ENCODE measurements around the gene RNASE13. TPM values are rescaled to one million over a fixed set of nuclear protein-coding genes. Genes with fewer than 3 reads are reported as not detected.

The RNASE13 gene
- not detected in 2 replicates for total RNA-seq (2014; rRNA removed; shearing (Covaris generic); ENCODE audit: low replicate concordance)

GRCh38 chr14:21034707-21035106 lies at the start of gene RNASE13:
RNASE13 (minus strand) TSS chr14:21034807; CDS start chr14:21034288, 519 bp downstream.
- no peak for DNase-seq (ENCODE audit: low read depth)
- in situ Hi-C loops (cut with HindIII; ENCODE audit: low pct_unique_long_range_greater_than_20kb, low sequenced_read_pairs), result no loop called here

GRCh38 chr14:21084396-21084795 lies 49.8 kb upstream of the RNASE13 start:
- in situ Hi-C loops (cut with HindIII; ENCODE audit: low pct_unique_long_range_greater_than_20kb, low sequenced_read_pairs), result no loop called here
- DNase-seq (ENCODE audit: low read depth), result no peak

GRCh38 chr14:21083565-21084325 lies 49.1 kb upstream of the RNASE13 start:
- in situ Hi-C loops (cut with HindIII; ENCODE audit: low pct_unique_long_range_greater_than_20kb, low sequenced_read_pairs), result no loop called here
- no peak for DNase-seq (ENCODE audit: low read depth)

- no peak for DNase-seq (ENCODE audit: low read depth)
- in situ Hi-C loops (cut with HindIII; ENCODE audit: low pct_unique_long_range_greater_than_20kb, low sequenced_read_pairs), result no loop called here
Measured at GRCh38 chr14:21081521-21082142, 47.0 kb upstream of the RNASE13 start.

GRCh38 chr14:21078726-21079125 lies 44.1 kb upstream of the RNASE13 start:
- in situ Hi-C loops (cut with HindIII; ENCODE audit: low pct_unique_long_range_greater_than_20kb, low sequenced_read_pairs), result no loop called here
- no peak for DNase-seq (ENCODE audit: low read depth)

- DNase-seq (ENCODE audit: low read depth), result no peak
- in situ Hi-C loops (cut with HindIII; ENCODE audit: low pct_unique_long_range_greater_than_20kb, low sequenced_read_pairs), result no loop called here
Measured at GRCh38 chr14:21078287-21078686, 43.7 kb upstream of the RNASE13 start.

GRCh38 chr14:21077672-21078071 lies 43.1 kb upstream of the RNASE13 start:
- no peak for DNase-seq (ENCODE audit: low read depth)
- in situ Hi-C loops (cut with HindIII; ENCODE audit: low pct_unique_long_range_greater_than_20kb, low sequenced_read_pairs), result no loop called here

GRCh38 chr14:21075719-21076437 lies 41.3 kb upstream of the RNASE13 start:
- no peak for DNase-seq (ENCODE audit: low read depth)

GRCh38 chr14:21074398-21075272 lies 40.0 kb upstream of the RNASE13 start:
- DNase-seq (ENCODE audit: low read depth), result no peak
- in situ Hi-C loops (cut with HindIII; ENCODE audit: low pct_unique_long_range_greater_than_20kb, low sequenced_read_pairs), result no loop called here

More at GRCh38 chr14:21075719-21076437, 41.3 kb upstream of the RNASE13 start:
- in situ Hi-C loops (cut with HindIII; ENCODE audit: low pct_unique_long_range_greater_than_20kb, low sequenced_read_pairs), result no loop called here

GRCh38 chr14:21073921-21074320 lies 39.3 kb upstream of the RNASE13 start:
- in situ Hi-C loops (cut with HindIII; ENCODE audit: low pct_unique_long_range_greater_than_20kb, low sequenced_read_pairs), result no loop called here
- DNase-seq (ENCODE audit: low read depth), result no peak

GRCh38 chr14:21072781-21073339 lies 38.3 kb upstream of the RNASE13 start:
- DNase-seq (ENCODE audit: low read depth), result no peak
- in situ Hi-C loops (cut with HindIII; ENCODE audit: low pct_unique_long_range_greater_than_20kb, low sequenced_read_pairs), result no loop called here

GRCh38 chr14:21072031-21072473 lies 37.4 kb upstream of the RNASE13 start:
- in situ Hi-C loops (cut with HindIII; ENCODE audit: low pct_unique_long_range_greater_than_20kb, low sequenced_read_pairs), result no loop called here
- DNase-seq (ENCODE audit: low read depth), result no peak

GRCh38 chr14:21071225-21072030 lies 36.8 kb upstream of the RNASE13 start:
- in situ Hi-C loops (cut with HindIII; ENCODE audit: low pct_unique_long_range_greater_than_20kb, low sequenced_read_pairs), result no loop called here
- DNase-seq (ENCODE audit: low read depth), result peak; percentile 77

- in situ Hi-C loops (cut with HindIII; ENCODE audit: low pct_unique_long_range_greater_than_20kb, low sequenced_read_pairs), result no loop called here
- DNase-seq (ENCODE audit: low read depth), result peak; percentile 58
Measured at GRCh38 chr14:21070610-21071224, 36.1 kb upstream of the RNASE13 start.

- in situ Hi-C loops (cut with HindIII; ENCODE audit: low pct_unique_long_range_greater_than_20kb, low sequenced_read_pairs), result no loop called here
- peak; percentile 57 for DNase-seq (ENCODE audit: low read depth)
Measured at GRCh38 chr14:21070083-21070609, 35.5 kb upstream of the RNASE13 start, which contains the start of gene ARHGEF40. ARHGEF40 (plus strand) TSS chr14:21070304; CDS start chr14:21070397, 93 bp downstream.

- DNase-seq (ENCODE audit: low read depth), result no peak
- in situ Hi-C loops (cut with HindIII; ENCODE audit: low pct_unique_long_range_greater_than_20kb, low sequenced_read_pairs), result no loop called here
Measured at GRCh38 chr14:21069388-21070082, 34.9 kb upstream of the RNASE13 start.
